Spinal cord (tissue), 10 donors: ENCODE measurements around the gene SLC7A14. TPM values are rescaled to one million over a fixed set of nuclear protein-coding genes. Genes with fewer than 3 reads are reported as not detected.

Experiments used
- DNase-seq, 6 donors: peaks; one replicate each; pipeline versions ENCODE4 v3.0.0 to v3.0.0-alpha.2; 2013 to 2015; ENCODE audit warnings: low spot score in 6 of 6, low read depth in 4 of 6
- H3K27ac ChIP-seq: one replicate; pipeline ENCODE4 v1.5.1; 2013; ENCODE audit warnings: low read depth, low read length, control low read depth
- H3K27me3 ChIP-seq: one replicate; pipeline ENCODE4 v1.6.1; 2013; ENCODE audit warnings: low read length; ENCODE audit not compliant: control insufficient read depth, insufficient read depth
- H3K36me3 ChIP-seq: one replicate; pipeline ENCODE4 v1.6.1; 2013; ENCODE audit warnings: low read length; ENCODE audit not compliant: control insufficient read depth, insufficient read depth
- H3K4me1 ChIP-seq: one replicate; pipeline ENCODE4 v1.6.1; 2013; ENCODE audit warnings: low read length; ENCODE audit not compliant: control insufficient read depth, insufficient read depth
- H3K4me3 ChIP-seq: one replicate; pipeline ENCODE4 v1.5.1; 2013; ENCODE audit warnings: low read depth, low read length, control low read depth
- H3K9me3 ChIP-seq: one replicate; pipeline ENCODE4 v1.6.1; 2013; ENCODE audit warnings: low read length; ENCODE audit not compliant: control insufficient read depth, insufficient read depth
- WGBS: methylation state at CpG from one replicate; pipeline ENCODE4 v1.1.5; 2013; ENCODE audit warnings: missing lambda C conversion rate; ENCODE audit not compliant: insufficient coverage; 5-methylcytosine and 5-hydroxymethylcytosine counted together
- polyA plus RNA-seq, 2 donors: library from polyadenylated mRNA; unstranded; fragments of 120-200 nt; gene quantifications; one replicate each; pipeline ENCODE4 v1.2.1, GENCODE V29; 2013; ENCODE audit not compliant: insufficient read length in 2 of 2
- total RNA-seq, 2 donors: library from RNA; depleted of rRNA in 1 of 2; stranded (reverse); fragments of 120-200 nt in 1 of 2; fragments of >200 nt in 1 of 2; gene quantifications; one replicate each; pipeline versions ENCODE4 v1.2.3 to v1.2.4, GENCODE V29; 2013 to 2014
- donor health status: healthy.

Gene SLC7A14
- total and polyA plus RNA-seq, 4 donors: 8.2 to 48.9 (median 15.8) TPM

- no peaks in the 10 kb centered on the region for H3K4me1 ChIP-seq
- H3K9me3 ChIP-seq: no peaks in the 10 kb centered on the region
- 82% methylated on average over 2 of the region's 3 CpGs for WGBS
- H3K27me3 ChIP-seq: no peaks in the 10 kb centered on the region
- no peak for DNase-seq
- H3K4me3 ChIP-seq: peak overlapping the region; percentile 13
- no peaks in the 10 kb centered on the region for H3K36me3 ChIP-seq
- H3K27ac ChIP-seq: peak overlapping the region; percentile 78
Observed at GRCh38 chr3:170448584-170448983, 137.3 kb downstream of the SLC7A14 start.

- no peaks in the 10 kb centered on the region for H3K27me3 ChIP-seq
- no peak overlapping the region for H3K27ac ChIP-seq
Observed at GRCh38 chr3:170443457-170443856, 142.4 kb downstream of the SLC7A14 start.

GRCh38 chr3:170442947-170443346 lies 142.9 kb downstream of the SLC7A14 start:
- no peak overlapping the region for H3K27ac ChIP-seq

More at GRCh38 chr3:170443457-170443856, 142.4 kb downstream of the SLC7A14 start:
- no peaks in the 10 kb centered on the region for H3K36me3 ChIP-seq
- H3K4me3 ChIP-seq: no peak overlapping the region
- H3K9me3 ChIP-seq: no peaks in the 10 kb centered on the region
- H3K4me1 ChIP-seq: peaks cover under 1% of the 10 kb centered on the region
- DNase-seq: peak in 1 of 6 donors; percentile 17

GRCh38 chr3:170441412-170441811 lies 144.5 kb downstream of the SLC7A14 start:
- no peaks in the 10 kb centered on the region for H3K9me3 ChIP-seq
- no peak for DNase-seq
- peaks cover 7% of the 10 kb centered on the region for H3K4me1 ChIP-seq
- H3K27me3 ChIP-seq: no peaks in the 10 kb centered on the region
- no peak overlapping the region for H3K4me3 ChIP-seq
- no peaks in the 10 kb centered on the region for H3K36me3 ChIP-seq
- 100% methylated on average over 1 of the region's 4 CpGs for WGBS
- no peak overlapping the region for H3K27ac ChIP-seq

More at GRCh38 chr3:170442947-170443346, 142.9 kb downstream of the SLC7A14 start:
- no peaks in the 10 kb centered on the region for H3K9me3 ChIP-seq
- no peaks in the 10 kb centered on the region for H3K36me3 ChIP-seq
- no peak overlapping the region for H3K4me3 ChIP-seq
- no peak for DNase-seq
- H3K4me1 ChIP-seq: peaks cover 4% of the 10 kb centered on the region
- no peaks in the 10 kb centered on the region for H3K27me3 ChIP-seq

GRCh38 chr3:170440344-170440743 lies 145.5 kb downstream of the SLC7A14 start:
- no peak for DNase-seq
- Histone ChIP-seq H3K27ac (no peak overlapping the region), H3K9me3 (no peaks in the 10 kb centered on the region), H3K27me3 (no peaks in the 10 kb centered on the region), H3K4me1 (peaks cover 7% of the 10 kb centered on the region), H3K36me3 (no peaks in the 10 kb centered on the region), H3K4me3 (no peak overlapping the region)
- 100% methylated on average over 2 of the region's 2 CpGs for WGBS

- peaks cover 7% of the 10 kb centered on the region for H3K4me1 ChIP-seq
- no peak overlapping the region for H3K27ac ChIP-seq
Observed at GRCh38 chr3:170438836-170439235, 147.0 kb downstream of the SLC7A14 start.

GRCh38 chr3:170437696-170438407 lies 148.0 kb downstream of the SLC7A14 start:
- H3K27ac ChIP-seq: peak overlapping the region; percentile 54
- no peaks in the 10 kb centered on the region for H3K27me3 ChIP-seq
- H3K9me3 ChIP-seq: no peaks in the 10 kb centered on the region
- H3K36me3 ChIP-seq: no peaks in the 10 kb centered on the region
- 87% methylated on average over 6 of the region's 10 CpGs for WGBS
- H3K4me1 ChIP-seq: peaks cover 7% of the 10 kb centered on the region
- DNase-seq: no peak
- no peak overlapping the region for H3K4me3 ChIP-seq

More at GRCh38 chr3:170438836-170439235, 147.0 kb downstream of the SLC7A14 start:
- Histone ChIP-seq H3K4me3 (no peak overlapping the region), H3K9me3 (no peaks in the 10 kb centered on the region), H3K36me3 (no peaks in the 10 kb centered on the region), H3K27me3 (no peaks in the 10 kb centered on the region)
- no CpG with 5 or more reads among the region's 1 CpG for WGBS
- DNase-seq: no peak

GRCh38 chr3:170437176-170437575 lies 148.7 kb downstream of the SLC7A14 start:
- DNase-seq: peak in 2 of 6 donors; percentile 66 to 81
- H3K4me3 ChIP-seq: no peak overlapping the region
- WGBS: no CpG with 5 or more reads among the region's 4 CpGs
- H3K4me1 ChIP-seq: peaks cover 10% of the 10 kb centered on the region
- H3K9me3 ChIP-seq: no peaks in the 10 kb centered on the region
- peaks cover 5% of the 10 kb centered on the region for H3K36me3 ChIP-seq
- H3K27me3 ChIP-seq: no peaks in the 10 kb centered on the region
- H3K27ac ChIP-seq: peak overlapping the region; percentile 54

GRCh38 chr3:170436697-170437096 lies 149.2 kb downstream of the SLC7A14 start:
- Histone ChIP-seq H3K4me3 (no peak overlapping the region), H3K36me3 (peaks cover 5% of the 10 kb centered on the region), H3K27me3 (no peaks in the 10 kb centered on the region), H3K4me1 (peaks cover 10% of the 10 kb centered on the region), H3K27ac (peak overlapping the region; percentile 54), H3K9me3 (no peaks in the 10 kb centered on the region)
- WGBS: no CpG with 5 or more reads among the region's 2 CpGs
- DNase-seq: no peak

- no peaks in the 10 kb centered on the region for H3K27me3 ChIP-seq
- peaks cover 5% of the 10 kb centered on the region for H3K36me3 ChIP-seq
- H3K9me3 ChIP-seq: no peaks in the 10 kb centered on the region
- WGBS: 97% methylated on average over 14 of the region's 14 CpGs
- H3K27ac ChIP-seq: no peak overlapping the region
- peaks cover 7% of the 10 kb centered on the region for H3K4me1 ChIP-seq
- H3K4me3 ChIP-seq: no peak overlapping the region
- DNase-seq: no peak
Observed at GRCh38 chr3:170432416-170432815, 153.5 kb downstream of the SLC7A14 start.
